Activated T-cell treated with anti-CD3 and anti-CD28 coated beads for 1 hour (primary cell): ENCODE measurements around the gene C6orf141.

ENCODE experiments used
- DNase-seq: peaks from one replicate; pipeline ENCODE4 v3.0.0-alpha.2; 2020; ENCODE audit warnings: low read depth

Gene C6orf141

DNA sequence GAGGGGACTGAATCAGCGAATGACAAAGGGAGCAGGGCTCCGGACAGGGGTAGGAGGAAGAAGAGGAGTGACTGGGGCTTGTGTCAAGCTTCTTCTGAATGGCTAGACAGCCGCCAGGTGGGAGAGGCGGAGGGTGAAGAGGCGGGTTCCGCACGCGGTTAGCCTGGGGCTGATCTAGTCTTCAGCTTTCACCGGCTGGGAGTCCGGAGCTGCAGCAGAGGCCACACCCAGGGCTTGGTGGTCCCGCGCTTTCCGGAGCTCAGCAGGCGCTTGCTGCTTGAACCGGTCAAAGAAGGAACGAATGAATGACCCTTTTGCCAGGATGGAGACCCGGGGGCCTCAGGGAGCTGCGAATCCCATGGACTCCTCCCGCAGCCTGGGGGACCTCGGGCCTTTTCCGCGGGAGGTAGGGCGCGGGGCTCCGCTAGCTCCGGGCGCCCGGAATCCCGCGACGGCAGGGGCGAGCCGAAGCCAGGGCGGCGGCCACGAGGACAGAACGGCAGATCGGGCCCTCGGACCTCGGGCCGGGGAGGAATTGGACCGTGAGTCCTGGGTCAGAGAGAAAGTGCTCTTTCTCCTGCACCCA lies at the start of gene C6orf141:
Gene C6orf141, plus strand, starts transcription at position 177 of the 586 bp plus-strand sequence. Its CDS starts 125 bp downstream, at position 302.
- DNase-seq = no peak

DNA sequence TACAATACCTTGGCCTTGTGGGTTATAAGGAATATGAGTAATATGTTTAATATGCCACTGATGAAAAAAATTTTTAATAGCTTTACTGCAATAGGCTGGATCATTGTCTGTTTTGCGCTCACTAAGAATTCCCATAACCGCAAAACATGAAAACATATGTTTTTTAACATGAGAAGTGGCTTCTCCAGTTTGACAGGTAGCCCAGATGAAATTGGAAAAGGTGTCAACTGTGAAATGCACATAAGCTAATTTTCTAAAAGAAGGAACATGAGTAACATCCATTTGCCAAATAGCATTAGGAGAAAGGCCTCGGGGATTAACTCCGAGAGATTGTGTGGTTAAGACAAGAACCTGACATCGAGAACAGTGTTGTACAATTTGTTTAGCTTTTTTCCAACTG lies 45.8 kb upstream of the C6orf141 start:
- no peak for DNase-seq

DNA sequence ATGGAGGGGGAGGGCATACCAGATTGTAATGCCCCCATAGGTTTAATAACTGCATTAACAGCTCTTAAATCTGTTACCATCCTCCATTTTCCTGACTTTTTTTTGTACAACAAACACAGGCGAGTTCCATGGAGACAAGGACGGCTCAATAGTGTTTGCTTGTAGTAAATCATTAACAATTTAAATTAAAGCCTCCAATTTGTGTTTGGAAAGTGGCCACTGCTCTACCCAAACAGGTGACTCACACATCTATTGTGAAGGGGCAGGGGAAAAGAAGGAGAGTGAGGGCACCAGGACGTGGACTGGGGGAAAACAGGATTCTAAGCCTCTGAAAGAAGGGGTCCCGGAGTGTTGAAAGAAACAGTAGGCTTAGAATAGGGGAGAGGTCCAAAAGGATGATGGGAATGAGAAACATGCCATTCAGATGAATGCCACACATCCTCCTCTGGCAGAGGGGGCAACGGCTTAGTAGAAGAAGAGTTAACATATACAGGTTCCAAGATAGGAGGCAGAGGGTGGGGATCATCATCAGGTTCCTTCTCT lies 43.8 kb upstream of the C6orf141 start:
- no peak for DNase-seq

DNA sequence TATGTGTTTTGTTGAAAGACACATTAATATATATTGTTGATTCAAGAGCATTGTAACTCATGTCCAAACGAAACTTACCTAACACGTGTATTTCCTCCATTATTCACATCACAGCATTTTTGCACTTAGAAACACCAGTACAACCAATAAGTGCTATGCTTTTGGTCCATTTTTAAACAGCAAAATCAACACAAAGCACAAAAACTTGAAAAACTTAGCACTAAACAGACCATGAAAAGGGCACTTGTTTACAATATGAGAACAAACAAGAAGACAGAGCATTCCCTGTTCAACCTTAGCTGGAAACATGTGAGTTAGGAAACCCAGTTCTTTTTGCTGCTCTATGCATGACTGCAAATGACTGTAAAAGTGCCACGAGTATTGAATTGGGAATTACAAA lies 41.1 kb upstream of the C6orf141 start:
- DNase-seq = no peak

- DNase-seq = no peak
These were observed 37.1 kb upstream of the C6orf141 start for GRCh38 chr6:49513153-49513989.

DNA sequence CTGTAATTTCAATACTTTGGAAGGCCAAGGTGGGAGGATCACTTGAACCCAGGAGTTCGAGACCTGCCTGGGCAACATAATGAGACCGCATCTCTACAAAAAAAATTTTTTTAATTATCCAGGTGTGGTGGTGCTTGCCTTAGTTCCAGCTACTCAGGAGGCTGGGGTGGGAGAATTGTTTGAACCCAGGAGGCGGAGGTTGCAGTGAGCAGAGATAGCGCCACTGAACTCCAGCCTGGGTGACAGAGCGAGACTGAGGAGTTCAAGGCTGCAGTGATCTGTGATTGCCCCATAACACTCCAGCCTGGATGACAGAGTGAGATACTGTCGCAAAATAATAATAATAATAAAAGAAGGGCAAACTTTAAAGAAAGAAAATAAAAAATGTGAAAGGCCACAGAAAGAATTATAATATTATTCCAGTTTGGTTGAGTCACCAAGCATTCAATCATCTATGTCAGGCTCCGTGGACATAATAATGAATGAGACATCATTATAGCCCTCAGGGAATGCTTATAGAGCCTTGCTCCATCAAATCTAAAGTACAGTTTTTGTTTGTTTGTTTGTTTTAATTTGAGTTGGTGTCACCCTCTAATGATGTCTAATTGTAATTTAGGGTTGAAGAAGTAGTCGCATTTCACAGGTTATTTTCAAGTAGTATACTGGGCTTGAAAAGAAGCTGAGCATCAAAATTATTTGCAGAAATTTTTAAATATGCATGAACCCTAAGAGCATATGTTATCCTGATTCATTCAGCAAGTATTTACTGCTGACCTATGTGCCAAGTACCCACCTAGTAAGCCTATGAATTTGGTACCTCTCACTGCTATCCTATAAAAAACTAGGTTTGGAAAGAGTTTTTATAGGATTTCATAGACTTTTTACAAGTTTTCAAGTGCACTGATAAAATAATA lies 35.6 kb upstream of the C6orf141 start:
- DNase-seq = no peak

- DNase-seq = no peak
These were observed 34.9 kb upstream of the C6orf141 start for GRCh38 chr6:49515485-49516146.

- DNase-seq = no peak
These were observed 34.3 kb upstream of the C6orf141 start for GRCh38 chr6:49516147-49516505.

GRCh38 chr6:49517919-49518318 lies 32.5 kb upstream of the C6orf141 start:
- no peak for DNase-seq

DNA sequence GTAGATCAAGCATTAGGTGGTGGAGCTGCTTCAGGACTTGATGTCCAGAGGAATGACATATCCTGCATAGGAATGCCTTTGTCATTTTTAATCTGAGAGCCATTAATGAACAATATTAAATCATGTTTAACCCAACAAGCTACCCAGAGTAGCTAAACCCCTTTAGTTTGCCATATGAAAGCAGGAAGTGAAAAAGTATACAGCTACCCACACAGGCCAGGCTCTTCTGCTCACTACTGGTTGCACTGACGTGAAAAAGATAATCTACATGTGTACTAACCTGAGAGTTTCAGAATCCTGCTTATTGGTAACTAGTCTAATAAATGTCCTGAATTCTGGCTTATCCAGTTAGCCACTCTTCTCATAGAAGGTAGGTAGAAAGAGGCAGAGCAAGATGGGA lies 30.8 kb upstream of the C6orf141 start:
- no peak for DNase-seq

DNA sequence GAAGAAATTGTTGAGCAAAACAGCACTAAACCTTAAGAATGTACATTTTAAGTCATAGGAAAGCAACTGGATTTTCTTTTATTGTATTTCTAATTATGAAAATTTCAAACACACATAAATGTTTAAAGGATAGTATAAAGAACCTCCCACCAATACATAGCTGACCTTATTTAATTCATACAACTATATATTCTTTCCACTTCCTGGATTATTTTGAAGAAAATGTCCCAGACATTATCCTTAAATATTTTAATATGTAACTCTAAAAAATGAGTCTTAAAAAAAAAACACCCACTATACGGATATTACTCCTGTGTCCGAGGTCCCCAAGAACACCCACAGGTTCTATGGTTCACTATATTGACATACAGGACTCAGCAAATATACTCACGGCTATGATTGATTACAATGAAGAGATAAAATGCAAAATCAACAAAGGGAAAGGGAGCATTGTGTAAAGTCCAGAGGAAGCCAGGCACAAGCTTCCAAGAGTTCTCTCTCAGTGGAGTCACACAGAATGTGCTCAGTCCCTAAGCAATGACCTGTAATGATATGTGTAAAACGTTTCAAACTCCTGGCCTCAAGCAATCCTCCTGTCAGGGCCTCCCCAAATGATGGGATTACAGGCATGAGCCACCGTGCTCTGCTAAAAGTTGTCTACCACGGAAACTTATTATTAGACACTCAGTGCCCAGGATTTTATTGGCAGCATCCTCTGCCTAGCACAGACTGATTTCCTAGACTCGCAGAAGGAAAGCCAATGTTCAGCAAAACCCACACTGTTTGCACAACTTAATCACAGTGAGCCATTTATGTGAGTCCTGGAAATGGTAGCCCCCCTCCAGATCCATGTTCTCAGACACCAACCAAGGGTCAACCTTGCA lies 27.5 kb upstream of the C6orf141 start:
- no peak for DNase-seq

DNA sequence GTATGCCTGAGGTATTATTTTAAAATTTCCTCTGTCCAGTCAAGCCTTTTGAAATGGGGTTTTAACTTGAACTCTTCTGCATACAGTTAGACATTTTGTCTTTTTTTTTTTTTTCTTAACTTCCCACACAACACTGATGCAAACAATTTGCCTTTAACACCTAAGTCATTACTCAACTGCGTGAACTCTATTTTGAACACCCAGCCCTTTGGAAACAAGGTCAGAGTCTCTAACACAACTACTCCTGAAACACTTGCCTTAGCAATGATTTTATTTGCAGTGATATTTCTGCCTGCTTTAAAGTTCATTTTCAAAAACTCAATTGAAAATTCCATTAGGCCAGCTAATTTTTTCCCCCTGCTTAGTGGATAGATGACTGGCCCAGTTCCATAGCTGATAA lies 26.6 kb upstream of the C6orf141 start:
- no peak for DNase-seq

DNA sequence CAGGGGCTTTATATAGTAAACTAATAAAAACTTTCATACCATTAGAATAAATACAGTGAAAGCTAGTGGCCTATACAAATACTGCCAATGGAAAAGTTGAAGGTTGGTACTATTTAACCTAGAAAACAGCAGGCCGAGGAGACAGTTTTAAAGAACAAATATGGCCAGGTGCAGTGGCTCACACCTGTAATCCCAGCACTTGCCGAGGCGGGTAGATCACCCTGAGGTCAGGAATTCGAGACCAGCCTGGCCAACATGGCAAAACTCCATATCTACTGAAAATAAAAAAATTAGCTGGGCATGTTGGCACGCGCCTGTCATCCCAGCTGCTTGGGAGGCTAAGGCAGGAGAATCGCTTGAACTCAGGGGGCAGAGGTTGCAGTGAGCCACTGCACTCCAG lies 25.9 kb upstream of the C6orf141 start:
- no peak for DNase-seq

GRCh38 chr6:49526598-49526997 lies 23.9 kb upstream of the C6orf141 start:
- DNase-seq = no peak

DNA sequence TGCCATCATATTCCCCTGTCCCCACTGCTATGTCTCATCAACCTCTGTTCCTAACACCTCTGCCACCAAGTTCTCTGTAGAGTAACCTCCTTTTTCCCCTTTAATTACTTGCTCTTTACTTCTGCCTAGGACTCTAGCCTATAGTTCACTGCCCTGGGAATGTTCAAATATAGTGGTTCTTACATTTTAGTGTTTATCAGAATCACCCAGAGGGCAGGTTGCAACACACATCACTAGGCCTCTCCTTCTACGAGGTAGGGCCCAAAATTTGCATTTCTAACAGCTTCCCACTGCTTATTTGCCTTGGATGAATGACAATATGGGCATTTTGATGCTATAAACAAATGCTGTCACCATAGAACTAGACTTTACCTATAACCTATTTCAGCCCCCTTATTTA lies 23.1 kb upstream of the C6orf141 start:
- no peak for DNase-seq

DNA sequence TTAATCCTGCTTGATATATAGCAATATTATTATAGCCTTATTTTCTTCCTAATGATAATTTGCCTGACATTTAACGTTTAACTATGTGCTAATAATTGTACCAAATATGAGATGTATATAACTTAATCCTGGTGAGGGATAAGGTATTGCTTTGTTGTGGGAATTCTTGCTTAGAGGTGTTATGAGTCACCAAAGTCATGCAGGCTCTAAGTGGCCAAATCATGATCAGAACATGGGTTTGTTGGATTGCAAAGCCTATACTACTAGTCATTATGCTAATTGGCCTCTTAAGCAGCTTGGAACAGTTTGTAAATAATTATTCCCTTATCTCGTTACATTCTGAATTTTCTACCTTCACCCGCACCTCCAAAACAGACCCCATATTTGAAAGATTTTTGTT lies 21.9 kb upstream of the C6orf141 start:
- DNase-seq = no peak

DNA sequence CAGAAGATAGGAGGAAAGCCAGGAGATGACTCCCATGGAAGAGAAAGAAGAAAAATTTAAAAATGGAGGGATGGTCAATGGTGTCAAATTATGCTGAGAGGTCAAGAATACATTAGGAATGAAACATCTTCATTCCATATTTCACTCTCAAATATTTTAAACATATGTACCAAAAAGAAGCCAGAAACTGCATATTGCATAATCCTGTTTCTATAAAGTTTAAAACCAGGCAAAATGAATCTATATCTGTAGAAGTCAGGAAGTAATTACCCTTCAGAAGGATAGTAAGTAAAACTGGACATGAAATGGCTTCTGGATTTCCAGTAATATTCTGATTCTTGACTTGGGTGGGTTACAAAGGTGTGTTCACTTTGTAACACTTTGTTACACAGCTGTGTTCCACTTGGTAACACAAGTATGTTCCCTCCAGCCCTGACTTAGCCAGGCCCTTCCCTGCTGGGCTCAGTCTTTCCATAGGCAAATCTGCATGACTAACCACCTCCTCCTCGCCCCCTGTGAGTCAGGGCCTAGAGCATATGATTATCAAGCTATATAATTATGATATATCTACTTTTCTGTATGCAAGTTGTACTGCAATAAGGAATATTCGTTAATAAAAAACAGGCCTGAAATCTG lies 20.2 kb upstream of the C6orf141 start:
- DNase-seq = no peak

- no peak for DNase-seq
These were observed 18.5 kb upstream of the C6orf141 start for GRCh38 chr6:49531774-49532569.

- DNase-seq = no peak
These were observed 14.7 kb upstream of the C6orf141 start for GRCh38 chr6:49535795-49536194.

GRCh38 chr6:49539102-49539501 lies 11.4 kb upstream of the C6orf141 start:
- DNase-seq = no peak
